ENCODE results near the gene STXBP2.
A peak's percentile ranks its signal among the peaks of the same experiment; 100 is the strongest.

STXBP2 gene

DNA sequence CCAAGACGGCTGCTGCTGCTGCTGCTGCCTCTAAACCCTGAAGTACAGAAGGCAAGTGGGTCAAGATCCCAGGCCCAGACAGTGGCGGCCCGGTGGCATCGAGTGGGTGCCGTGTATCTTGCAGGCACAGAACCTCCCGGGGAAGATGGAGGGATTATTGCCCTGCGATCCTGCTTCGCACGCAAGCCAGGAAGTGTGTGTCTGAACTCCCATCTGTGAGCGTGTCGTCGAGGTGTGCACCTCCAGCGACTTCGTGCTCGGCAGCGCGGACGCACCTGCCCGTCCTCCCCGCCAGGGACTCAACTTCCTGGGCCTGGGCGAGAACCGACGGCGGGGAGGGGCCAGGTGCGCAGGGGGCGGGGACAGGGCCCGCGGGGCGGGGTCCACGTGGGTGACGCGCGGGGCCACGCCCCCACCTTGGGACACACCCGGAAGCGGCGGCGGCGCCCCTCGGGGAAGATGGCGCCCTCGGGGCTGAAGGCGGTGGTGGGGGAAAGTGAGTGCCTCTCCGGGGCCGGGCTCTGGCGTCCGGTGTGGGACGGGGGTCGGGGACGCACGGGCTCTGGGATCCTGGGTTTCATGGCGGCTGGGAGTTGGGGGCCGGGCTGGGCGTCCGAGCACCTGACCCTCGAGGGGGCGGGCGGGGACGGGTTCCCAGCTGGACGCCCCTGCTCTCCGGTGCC, at the start of gene STXBP2:
Gene STXBP2, plus strand, starts transcription at position 420 of the 683 bp plus-strand sequence. Its CDS starts 40 bp downstream, at position 460.
- Histone ChIP-seq H3K36me3 (replicated peaks) (no peaks in the 10 kb centered on the region), H3K4me3 (ENCODE audit: low read depth, low read length) (peak within 1 kb of the TSS; percentile 42), H3K27ac (no peak within 1 kb of the TSS), H3K27me3 (replicated peaks) (no peaks in the 10 kb centered on the region)
- TF ChIP-seq, protein P1, sequence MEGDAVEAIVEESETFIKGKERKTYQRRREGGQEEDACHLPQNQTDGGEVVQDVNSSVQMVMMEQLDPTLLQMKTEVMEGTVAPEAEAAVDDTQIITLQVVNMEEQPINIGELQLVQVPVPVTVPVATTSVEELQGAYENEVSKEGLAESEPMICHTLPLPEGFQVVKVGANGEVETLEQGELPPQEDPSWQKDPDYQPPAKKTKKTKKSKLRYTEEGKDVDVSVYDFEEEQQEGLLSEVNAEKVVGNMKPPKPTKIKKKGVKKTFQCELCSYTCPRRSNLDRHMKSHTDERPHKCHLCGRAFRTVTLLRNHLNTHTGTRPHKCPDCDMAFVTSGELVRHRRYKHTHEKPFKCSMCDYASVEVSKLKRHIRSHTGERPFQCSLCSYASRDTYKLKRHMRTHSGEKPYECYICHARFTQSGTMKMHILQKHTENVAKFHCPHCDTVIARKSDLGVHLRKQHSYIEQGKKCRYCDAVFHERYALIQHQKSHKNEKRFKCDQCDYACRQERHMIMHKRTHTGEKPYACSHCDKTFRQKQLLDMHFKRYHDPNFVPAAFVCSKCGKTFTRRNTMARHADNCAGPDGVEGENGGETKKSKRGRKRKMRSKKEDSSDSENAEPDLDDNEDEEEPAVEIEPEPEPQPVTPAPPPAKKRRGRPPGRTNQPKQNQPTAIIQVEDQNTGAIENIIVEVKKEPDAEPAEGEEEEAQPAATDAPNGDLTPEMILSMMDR (IDR thresholded peaks at IDR 0.05; ENCODE audit: low read depth, low read length, missing control alignments), result no peak
- in situ Hi-C loops (cut with HindIII; ENCODE audit: low pct_ligation_motif_present, low sequenced_read_pairs), result no loop called here
- no peak for DNase-seq

GRCh38 chr19:7589822-7590221, 47.1 kb upstream of the STXBP2 start:
- TF ChIP-seq, protein P1 (IDR thresholded peaks at IDR 0.05; ENCODE audit: low read depth, low read length, missing control alignments), result no peak
- H3K36me3 ChIP-seq (replicated peaks), result no peaks in the 10 kb centered on the region

DNA sequence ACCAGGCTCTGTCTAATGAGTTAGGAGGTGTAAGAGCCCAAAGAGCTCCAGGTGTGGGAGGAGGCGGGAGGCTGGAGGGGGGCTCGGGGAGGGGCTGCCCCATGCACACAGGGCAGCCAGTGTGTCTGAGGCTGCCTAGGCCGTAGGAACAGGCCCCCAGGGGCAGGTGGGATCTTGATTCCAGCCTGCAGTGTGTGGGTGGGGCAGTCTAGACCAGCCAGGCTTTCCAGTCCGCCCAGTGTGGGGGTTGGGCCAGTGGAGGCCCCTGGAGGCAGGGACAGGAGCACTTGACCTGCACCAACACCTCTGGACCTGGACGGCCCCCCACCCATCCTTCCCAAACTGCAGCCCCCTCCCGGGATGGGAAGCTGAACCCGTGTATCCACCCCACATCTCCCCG, 46.7 kb upstream of the STXBP2 start:
- Histone ChIP-seq H3K27me3 (replicated peaks) (peaks cover 1% of the 10 kb centered on the region), H3K27ac (no peak overlapping the region), H3K36me3 (replicated peaks) (no peaks in the 10 kb centered on the region), H3K4me3 (ENCODE audit: low read depth, low read length) (no peak overlapping the region)
- no peak for DNase-seq
- TF ChIP-seq, protein P1 (IDR thresholded peaks at IDR 0.05; ENCODE audit: low read depth, low read length, missing control alignments), result no peak
- in situ Hi-C loops (cut with HindIII; ENCODE audit: low pct_ligation_motif_present, low sequenced_read_pairs), result no loop called here

More at GRCh38 chr19:7589822-7590221, 47.1 kb upstream of the STXBP2 start:
- no peak for DNase-seq
- no peaks in the 10 kb centered on the region for H3K27me3 ChIP-seq (replicated peaks)
- no peak overlapping the region for H3K27ac ChIP-seq
- H3K4me3 ChIP-seq (ENCODE audit: low read depth, low read length), result no peak overlapping the region
- in situ Hi-C loops (cut with HindIII; ENCODE audit: low pct_ligation_motif_present, low sequenced_read_pairs), result no loop called here

- H3K4me3 ChIP-seq (ENCODE audit: low read depth, low read length), result no peak within 1 kb of the TSS
- DNase-seq, result no peak
- TF ChIP-seq, protein P1 (IDR thresholded peaks at IDR 0.05; ENCODE audit: low read depth, low read length, missing control alignments), result no peak
- in situ Hi-C loops (cut with HindIII; ENCODE audit: low pct_ligation_motif_present, low sequenced_read_pairs), result no loop called here
- no peaks in the 10 kb centered on the region for H3K36me3 ChIP-seq (replicated peaks)
- no peak within 1 kb of the TSS for H3K27ac ChIP-seq
- H3K27me3 ChIP-seq (replicated peaks), result peaks cover 20% of the 10 kb centered on the region
These were observed 41.3 kb upstream of the STXBP2 start, which contains the start of gene CAMSAP3 for GRCh38 chr19:7595466-7596133. Gene CAMSAP3, plus strand, starts transcription at chr19:7595863. Its CDS starts 140 bp downstream, at chr19:7596003.

DNA sequence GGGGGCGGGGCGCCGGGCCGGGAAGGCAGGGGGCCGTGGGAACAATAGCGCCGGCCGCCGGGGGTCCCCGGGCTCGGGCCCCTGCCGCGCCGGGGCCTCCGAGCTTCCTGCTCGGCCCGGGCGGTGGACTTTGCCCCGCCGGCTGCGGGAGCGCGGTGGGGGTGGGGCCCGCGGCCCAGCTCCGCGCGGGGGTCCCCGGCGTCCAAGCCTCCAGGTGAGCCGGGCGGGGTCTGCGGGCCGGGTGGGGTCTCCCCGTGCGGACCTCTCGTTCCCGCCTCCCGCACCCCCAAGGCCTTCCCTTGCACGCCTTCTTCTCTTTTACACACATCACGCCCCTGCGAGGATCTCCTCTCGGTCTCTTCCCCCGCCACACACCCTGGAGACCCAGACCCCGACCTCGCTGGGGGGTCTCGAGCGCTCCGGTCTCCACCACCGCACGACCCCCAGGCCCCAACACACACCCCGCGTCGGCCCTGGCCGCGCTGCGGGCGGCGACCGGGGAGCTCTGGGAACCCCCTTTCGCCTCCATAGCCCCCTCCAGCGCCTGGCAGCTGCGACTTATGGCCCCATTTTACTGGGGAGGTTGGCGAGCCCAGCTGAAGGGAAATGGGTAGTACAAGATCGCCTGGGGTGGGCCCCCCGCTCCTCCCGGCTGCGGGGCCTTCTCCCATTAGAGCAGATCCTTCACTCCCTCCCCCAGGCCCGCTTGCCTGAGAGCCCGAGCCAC, 40.5 kb upstream of the STXBP2 start:
- peaks cover 20% of the 10 kb centered on the region for H3K27me3 ChIP-seq (replicated peaks)

More for the DNA sequence above, 40.5 kb upstream of the STXBP2 start:
- in situ Hi-C loops (cut with HindIII; ENCODE audit: low pct_ligation_motif_present, low sequenced_read_pairs), result no loop called here
- Histone ChIP-seq H3K36me3 (replicated peaks) (no peaks in the 10 kb centered on the region), H3K4me3 (ENCODE audit: low read depth, low read length) (no peak overlapping the region), H3K27ac (no peak overlapping the region)
- DNase-seq, result no peak
- TF ChIP-seq, protein P1 (IDR thresholded peaks at IDR 0.05; ENCODE audit: low read depth, low read length, missing control alignments), result no peak
